HG03432 (cell line): ENCODE data around the gene GRAMD2A.

Experiments
- ATAC-seq: cut with Tn5 transposase; IDR thresholded peaks from one replicate; pipeline ENCODE4 v1.9.1; 2021; ENCODE audit warnings: mild to moderate bottlenecking, moderate library complexity; ENCODE audit not compliant: unreplicated experiment

GRAMD2A gene

DNA sequence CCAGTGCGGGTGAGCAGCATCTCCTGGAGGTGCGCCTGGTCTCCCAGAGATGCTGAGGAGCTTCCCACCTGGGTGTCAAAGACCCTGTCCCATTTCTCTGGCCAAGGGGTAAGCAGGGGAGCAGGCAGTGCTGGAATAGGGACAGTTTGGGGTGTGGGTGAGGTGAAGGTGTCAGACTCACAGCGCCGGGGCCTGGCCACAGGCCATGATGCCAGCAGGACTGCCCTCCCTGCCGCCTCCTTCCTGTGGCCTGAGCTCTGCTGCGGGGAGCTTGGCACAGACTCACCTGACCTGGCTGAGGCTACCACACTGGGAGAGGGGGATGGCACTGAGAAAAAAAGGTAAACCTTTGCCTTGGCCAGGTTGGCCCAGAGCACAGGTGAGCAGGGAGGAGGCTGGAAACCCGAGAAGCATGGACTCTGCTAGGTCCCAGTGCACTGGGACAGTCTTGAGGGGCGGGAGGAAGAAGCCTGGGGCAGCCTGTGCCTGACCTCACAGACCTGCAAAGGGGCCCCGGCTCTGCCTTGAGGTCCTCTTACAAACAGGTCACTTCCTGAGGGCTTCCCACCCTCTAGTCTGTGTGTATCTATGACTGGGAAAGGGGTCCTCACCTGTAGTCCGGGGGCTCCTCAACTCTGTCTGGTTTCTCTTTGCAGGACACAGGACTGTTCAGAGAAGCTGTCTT lies 28.2 kb downstream of the GRAMD2A start:
- ATAC-seq = no peak

DNA sequence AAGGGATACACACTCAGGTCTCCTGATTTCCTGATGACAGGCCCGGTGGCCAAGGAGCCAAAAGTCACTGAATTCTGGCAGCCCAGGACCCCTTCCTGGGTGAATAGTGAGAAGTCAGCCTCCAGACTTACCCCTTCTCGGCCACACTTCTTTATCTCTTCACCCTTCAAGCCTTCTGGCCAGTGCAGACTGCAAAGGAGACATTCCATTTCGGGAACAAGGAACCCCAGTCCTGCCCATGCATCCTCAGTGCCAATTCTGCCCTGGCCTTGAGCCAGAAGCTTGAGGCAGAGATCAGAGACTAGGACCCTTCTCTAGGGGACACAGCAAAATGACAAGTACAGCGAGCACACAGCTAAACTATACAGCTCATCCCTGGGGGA lies 28.8 kb downstream of the GRAMD2A start:
- no peak for ATAC-seq

DNA sequence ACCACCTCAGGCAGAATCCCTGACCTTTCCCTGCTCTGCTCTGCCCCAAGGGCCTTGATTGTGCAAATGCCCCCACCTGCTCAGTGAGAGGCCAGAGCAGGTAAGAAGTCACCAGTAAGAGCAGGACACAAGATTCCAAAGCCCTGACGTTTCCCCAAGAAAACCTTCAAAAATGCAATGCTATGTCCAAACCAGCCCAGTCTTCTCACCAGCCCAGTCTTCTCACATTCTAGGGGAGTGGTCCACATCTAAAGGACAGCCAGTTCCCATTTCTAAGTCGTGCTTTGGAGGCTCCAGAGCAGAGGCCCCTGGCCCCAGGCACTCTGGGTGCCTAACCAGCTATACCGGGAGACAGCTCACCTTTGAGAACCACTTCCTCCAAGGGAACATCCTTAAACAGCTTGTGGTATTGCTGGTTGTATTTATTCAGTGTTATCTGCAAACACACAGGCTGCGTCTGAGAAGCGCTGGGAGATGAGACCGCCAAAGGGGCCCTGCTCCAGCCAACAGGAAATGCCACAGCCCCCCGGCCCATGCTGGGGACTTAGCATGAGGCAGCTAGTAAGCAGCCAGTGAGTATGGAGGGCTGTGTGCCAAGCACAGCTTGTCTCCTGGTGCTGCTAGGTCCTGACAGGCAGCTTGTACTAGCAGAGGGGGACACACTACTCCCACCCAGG lies 29.3 kb downstream of the GRAMD2A start:
- no peak for ATAC-seq

DNA sequence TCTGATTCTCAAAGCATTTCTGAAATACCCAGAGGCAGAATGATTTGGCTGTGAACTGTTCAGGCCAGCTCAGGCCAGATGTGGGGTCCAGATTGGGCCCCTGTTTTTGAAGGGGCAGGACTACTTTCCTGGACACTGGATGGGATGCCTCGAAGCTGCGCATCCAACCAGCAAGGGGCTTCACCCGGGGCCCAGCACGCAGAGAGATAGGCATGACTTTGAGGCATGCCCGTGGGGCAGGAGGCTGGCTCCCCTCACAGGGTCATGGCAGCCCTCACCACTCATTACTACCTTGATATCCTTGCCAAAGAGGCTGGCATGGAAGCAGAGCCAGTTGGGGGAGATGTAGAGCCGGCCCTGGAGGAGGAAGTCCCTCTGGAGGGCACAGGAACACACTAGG lies 30.1 kb downstream of the GRAMD2A start:
- no peak for ATAC-seq

DNA sequence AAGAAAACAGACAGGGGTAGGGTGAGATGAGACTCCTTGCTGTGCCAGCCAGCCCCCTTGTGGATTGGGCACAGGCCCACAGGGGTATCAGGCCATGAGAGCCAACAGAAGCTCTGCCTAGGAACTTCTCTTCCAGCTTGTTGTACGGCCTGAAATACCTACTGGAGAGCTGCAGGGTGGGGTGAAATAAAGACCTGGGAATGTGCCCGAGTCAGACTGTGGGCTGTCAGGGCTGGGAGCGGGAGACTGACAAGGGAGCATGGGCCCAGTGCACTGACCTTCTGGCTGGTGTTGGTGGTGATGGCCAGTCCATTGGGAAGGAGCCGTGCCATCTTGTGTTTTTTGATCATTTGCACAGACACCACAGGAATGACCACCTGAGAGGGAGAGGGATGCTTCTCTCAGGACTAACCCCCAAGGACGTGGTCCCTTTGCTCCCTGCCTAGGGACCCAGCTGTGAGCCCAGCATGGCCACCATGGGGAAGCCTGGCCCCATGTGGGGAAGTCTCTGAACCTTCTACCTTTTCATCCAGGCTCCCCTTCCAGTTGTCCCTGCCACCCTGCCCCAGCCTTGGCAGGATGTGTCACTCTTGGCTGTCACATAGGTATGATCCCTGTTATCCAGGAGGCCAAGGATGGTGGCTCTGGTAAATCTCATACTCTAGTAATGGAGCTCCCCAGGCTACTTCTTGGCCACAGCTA lies 30.7 kb downstream of the GRAMD2A start:
- no peak for ATAC-seq

DNA sequence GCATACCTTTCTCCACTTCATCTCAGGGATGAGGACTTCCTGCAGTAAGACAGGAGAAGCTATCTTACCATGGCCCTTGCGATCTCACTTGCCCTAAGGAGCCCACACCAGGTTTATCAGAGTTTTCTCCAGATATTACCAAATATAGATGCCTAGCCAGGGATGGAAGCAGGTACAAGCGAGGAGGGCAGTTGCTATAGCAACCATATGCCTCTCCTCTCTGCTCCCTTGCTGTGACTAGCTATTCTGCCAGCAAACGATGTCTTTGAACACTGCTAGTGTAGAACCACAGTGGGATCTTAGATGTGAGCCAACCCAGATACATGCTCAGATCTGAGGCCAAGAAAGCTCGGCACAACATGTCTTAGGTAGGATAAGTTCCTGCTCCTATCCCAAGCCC lies 33.9 kb downstream of the GRAMD2A start:
- no peak for ATAC-seq

DNA sequence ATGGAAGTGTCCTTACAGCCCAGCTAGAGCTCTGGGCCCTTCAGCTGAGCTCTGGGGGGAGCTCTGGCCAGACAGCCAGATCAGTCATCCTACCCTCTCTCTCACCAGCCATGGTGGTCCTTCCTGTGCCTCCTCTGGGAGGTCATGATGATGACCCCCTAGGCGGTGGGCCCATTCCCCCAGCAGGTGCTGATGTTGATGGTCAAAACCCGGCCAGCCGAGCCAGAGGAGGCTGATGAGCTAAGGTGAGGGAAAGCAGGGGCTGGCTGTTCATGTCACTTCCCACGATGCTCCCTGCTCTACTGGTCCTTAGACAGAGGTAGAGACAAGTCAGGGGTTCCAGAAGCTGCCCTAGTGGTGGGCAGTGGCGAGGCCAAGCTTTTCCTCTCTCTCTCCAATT lies 35.0 kb downstream of the GRAMD2A start:
- ATAC-seq = no peak

DNA sequence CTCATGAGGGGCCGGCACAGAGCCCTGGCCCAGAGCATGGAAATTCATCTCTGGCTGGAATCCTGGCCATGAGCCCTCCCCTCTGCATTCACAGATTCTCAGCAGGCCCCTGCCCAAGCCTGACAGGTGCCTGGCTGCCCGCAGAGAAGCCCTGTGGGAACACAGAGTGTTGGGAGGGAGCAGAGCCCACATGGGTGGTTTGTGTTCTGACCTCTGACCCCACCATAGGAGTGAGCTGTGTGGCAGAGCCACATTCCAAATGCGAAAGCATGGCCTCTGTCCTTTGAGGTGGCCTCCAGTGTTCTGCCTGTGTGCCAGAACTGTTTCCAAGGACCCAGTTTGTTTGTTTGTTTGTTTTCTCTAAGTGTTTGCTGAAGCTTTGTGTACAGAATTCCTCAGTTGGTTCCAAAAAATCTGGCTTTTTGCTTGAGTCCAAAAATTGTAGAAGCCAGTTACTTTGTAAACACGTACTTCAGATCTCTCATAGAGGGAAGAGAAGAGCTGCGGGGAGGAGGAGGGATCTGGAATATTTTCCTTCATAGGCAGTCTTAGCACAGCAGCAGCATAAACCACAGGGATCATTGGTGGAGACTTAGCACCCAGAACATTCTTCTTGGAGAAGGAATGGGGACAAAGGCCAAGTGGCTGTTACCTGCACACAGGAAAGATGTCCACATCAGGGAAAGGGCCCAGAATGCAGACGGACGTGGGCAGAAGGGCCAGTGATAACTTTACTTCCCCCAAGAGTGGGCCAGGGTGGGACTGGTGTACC lies 36.0 kb downstream of the GRAMD2A start:
- no peak for ATAC-seq

DNA sequence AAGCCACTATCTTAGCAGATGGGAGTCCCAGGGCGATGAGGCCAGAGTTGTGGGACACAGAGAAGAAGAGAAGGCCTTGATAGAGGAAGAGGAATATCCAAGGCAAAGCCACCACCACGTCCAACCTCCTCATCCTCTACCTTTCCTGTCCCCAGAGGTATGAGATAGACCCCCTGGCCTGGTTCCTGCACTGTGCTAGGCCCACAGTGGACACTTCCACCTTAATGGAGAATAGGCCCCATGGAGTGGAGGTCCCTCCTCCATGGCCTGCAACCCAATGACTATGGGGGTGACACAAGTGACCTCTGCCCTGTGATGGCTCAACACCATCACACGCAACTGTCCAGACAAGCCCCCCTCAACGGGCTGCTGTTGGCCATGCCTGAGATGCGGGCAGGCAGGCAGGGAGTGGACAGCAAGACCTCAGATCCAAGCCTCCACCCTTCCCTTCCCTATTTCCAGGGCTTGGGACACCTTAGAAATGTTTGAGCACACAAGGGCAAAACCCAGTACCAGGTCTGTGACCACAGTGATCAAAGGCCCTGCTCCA lies 36.8 kb downstream of the GRAMD2A start:
- ATAC-seq = no peak

DNA sequence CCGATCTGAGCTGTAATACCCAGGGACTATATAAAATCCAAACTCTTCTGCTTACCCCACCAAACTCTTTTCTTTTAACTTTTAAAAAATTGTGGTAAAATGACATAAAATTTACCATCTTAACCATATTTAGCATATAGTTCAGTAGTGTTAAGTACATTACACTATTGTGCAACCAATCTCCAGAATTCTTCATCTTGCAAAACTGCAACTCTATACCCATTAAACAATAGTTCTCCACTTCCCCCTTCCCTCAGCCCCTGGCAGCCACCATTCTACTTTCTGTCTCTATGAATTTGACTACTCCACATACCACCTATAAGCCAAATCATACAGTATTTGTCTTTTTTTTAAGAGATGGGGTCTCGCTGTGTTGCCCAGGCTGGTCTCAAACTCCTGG lies 40.7 kb downstream of the GRAMD2A start:
- ATAC-seq = no peak

DNA sequence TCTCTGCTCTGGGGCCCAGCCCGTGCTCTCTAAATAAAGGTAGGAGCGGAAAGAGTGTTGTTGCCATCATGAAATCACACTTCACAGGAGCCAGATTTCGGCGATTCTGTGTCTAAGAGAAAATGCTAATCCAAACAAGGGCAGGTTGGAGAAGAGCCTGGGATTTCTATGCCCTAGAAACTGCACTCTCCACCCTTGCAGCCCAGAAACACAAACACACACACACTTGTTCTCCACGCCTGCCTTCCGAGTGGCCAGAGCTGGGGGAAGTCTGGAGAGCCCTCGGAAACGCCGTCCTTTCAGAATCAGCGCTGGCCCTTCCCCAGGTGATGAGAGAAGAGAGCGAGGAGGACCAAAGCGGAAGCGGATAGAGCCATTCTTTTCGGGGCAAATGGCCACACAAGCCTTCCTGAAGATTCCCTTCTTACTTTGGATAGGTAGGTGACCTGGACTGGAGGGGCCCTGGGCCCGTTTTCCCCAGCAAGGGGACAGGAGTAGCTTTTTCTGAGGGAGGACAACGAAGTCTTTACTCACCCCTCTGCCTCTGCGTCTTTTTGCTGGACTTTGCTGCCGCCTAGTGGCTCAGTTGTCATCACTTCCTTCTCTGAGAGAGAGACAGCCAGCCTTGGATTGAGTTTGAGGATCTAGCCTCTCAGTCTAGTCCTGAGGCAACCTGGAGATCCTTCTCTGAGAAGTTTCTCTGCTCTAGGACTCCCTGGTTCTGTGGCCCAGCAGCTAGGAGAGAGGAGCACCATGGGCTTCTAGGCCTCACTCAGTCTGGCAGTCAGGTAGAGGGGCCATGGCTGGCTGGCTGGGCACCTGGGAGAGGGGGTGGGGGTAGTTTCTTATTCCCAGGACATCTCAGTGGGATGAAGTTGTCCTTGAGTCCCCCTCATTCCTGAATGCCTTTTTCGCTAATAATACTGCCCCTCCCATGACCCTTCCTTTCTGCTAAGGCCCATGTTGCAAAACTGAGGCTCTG lies 41.7 kb downstream of the GRAMD2A start:
- peak; percentile 72 for ATAC-seq

DNA sequence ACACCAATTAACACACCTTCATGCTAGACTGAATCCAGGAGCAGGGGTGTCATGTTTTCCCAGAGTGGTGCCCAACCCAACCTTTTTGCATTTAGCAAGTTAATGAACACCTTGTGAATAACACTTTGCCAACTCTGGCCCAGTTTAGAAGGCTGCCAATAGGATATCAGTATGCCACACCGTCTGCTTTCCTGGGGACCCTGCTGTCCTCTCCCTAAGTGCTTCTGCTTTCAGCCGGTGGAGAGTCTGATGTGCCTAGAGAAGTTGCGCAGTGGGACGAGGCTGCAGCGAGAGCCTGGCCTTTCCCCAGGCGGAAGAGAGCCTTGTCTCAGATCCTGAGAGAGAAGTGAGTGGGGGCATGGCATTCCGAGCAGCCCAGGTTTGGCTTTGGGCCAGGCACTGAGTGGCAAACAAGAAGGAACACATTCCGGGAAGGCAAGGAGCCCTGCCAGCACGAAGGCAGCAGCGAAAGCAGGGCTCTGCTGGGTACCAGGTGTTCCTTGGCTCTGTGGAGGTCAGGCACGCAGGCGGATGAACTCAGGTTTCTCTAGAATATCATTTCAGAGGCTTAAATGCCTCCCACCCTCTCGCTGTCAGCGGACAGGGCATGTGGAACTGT lies 42.5 kb downstream of the GRAMD2A start:
- no peak for ATAC-seq

DNA sequence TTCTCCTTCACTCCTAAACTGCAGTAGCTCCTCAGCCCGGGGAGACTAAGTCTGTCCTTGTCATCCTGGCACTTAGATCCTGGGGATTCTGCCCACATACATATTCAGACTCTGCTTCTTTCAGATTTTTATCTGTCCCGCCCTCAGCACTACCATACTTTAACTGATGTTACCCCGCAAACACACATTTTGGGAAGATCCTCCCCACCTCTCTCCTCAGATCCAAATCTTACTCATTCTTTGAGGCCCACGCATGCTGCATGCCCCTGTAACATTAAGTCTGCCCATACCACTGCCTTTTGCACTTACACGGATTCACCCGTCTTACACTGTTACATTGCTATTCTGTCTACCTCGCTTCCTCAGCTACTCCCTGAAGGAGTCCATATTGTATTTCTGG lies 43.3 kb downstream of the GRAMD2A start:
- no peak for ATAC-seq

DNA sequence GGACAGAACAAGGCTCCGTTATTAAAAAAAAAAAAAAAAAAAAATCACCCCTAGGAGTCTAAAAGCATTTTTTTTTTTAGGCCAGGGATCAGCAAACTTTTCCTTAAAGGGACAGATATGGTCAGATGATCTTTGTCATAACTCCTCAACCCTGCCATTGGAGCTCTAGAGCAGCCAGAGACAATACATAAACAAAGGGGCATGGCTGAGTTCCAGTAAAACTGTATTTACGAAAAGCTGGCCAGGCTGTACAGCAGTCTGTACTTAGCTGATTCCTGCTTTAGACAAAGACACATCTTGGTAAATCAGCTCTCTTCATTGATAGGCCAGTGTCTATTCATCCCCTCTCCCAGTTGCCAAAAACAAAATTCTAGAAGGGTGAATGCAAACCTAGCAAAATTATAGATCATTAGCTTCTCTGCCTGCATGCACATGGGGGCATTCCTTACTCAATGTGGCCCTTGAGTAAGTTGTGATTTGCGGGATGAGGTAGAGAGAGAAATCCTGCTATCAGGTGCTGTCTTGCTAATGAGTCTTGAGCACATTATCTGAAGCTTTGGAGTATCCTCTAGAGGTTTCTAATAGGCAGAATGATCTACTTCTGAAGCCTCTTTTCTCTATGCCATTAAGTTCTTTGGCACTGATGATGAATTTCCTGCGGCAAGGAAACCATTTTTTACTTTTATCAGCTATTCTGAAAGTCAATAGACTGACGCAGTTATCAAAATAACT lies 44.2 kb downstream of the GRAMD2A start:
- no peak for ATAC-seq

DNA sequence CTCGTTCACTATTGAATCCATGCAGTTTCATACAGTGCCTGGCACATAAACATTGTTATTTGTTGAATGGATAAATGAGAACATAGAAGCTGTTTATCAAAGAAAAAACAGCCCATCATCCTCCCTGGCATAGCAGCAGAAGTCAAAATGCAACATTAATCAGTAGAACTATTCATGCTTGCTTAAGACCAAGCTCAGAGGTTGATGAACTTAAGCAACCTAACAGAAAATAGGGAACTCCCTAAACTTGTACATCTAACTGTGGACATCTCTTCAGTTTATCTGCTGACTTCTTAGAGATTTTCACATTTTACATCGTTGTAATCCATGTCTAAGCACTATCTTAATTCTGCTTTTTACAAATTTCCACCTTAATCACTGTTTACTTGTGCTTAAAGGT lies 50.2 kb downstream of the GRAMD2A start:
- no peak for ATAC-seq

DNA sequence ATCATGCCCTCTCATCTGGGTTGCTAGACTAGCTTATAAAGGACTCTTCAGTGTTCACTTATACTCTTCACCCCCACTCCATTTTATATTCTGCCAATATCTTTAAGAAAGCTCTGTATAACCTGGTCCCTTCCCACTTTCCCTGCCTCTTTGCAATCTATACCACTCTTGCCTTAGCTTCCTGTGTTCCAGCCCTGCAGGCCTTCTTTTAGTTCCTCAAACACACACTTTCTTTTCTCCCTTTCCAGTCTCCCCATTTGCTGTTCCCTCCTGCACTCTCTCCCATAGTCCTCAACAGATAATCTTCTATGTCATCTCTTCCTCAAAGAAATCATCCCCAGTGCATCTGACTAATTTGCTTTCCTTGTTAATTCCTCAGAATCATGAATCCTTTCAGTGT lies 50.7 kb downstream of the GRAMD2A start:
- no peak for ATAC-seq

DNA sequence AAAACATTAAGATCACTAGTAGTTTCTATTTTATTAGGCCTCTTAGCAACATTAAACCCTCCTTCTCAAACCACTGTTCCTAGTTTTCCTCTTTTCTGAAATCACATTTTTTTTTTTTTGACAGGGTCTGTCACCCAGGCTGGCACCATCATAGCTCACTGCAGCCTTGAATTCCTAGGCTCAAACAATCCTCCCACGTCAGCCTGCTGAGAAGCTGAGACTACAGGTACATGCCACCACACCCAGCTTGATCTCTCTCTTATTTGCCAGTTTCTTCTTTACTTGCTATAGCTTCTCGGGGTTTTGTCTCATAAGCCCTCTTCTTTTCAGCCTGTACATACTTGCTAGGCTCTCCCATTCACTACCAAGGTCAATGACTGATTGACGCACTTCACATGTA lies 51.4 kb downstream of the GRAMD2A start:
- no peak for ATAC-seq

DNA sequence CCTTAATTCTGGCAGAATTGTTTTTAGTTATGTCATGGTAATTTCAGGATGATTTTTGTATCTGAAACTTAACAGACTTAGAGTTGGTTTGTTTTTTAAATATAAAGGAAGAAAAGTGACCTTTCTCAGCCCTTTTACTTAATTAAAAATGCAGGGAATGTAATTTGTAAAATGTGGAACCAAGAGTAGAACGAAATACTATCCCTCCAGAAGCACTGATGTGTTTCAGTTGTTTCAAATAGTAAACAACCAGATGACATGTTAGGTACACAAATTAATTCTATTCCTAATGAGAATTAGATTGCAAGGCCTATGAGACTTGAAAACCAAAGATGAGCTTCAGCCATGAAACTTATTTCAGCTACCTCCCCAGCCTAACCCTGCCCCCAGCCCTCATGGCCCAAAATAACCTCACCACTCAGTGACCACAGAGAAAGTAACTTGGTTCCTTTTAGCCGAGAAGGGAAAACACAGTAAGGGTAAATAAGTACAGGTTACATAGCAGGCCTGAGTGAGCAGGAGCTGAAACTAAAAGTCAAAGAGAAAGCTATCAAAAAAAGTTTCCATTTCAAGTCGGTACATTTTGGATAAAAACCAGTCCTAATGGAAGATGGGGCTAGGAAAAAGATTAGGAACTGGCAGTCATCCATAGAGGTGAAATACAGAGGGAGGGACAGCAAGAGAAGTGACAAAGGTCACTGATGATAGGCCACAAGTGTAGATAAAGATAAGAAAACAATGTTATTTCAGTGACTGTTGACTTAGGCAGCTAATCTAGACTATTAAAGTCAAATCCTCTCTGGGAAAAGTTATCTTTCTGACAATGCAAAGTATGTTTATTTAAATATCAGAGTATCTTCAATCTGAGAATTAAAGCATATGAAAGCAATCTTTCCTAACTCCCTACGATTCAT lies 56.2 kb downstream of the GRAMD2A start:
- ATAC-seq = peak; percentile 100
